Endothelial cell (in vitro differentiated cells): Measurements from ENCODE around the gene HPD. TPM values are rescaled to one million over a fixed set of nuclear protein-coding genes. Genes with fewer than 3 reads are reported as not detected.
"Not testable (repeated sequence)": the region's sequence is repeated elsewhere in the genome, so short reads cannot be mapped to it uniquely, and the experiment has no call there.

ENCODE experiments used
- DNase-seq: peaks from one replicate; pipeline ENCODE4 v3.0.0; 2021; ENCODE audit warnings: low spot score
- H3K27ac Mint-ChIP-seq: one replicate; pipeline ENCODE4 v1.8.0; 2021; ENCODE audit warnings: mixed read lengths, inconsistent platforms; ENCODE audit not compliant: unreplicated experiment
- H3K27me3 Mint-ChIP-seq: one replicate; pipeline ENCODE4 v1.8.0; 2021; ENCODE audit warnings: mild to moderate bottlenecking, moderate library complexity, mixed read lengths, inconsistent platforms; ENCODE audit not compliant: unreplicated experiment
- H3K36me3 Mint-ChIP-seq: one replicate; pipeline ENCODE4 v1.8.0; 2021; ENCODE audit warnings: mild to moderate bottlenecking, low read depth, mixed read lengths, inconsistent platforms; ENCODE audit not compliant: unreplicated experiment
- H3K4me1 Mint-ChIP-seq: one replicate; pipeline ENCODE4 v1.8.0; 2021; ENCODE audit warnings: mild to moderate bottlenecking, mixed read lengths, inconsistent platforms; ENCODE audit not compliant: unreplicated experiment
- H3K4me3 Mint-ChIP-seq: one replicate; pipeline ENCODE4 v1.8.0; 2021; ENCODE audit warnings: mild to moderate bottlenecking, mixed read lengths, inconsistent platforms; ENCODE audit not compliant: unreplicated experiment
- H3K9me3 Mint-ChIP-seq: one replicate; pipeline ENCODE4 v1.8.0; 2021; ENCODE audit warnings: mixed read lengths, inconsistent platforms; ENCODE audit not compliant: unreplicated experiment
- CTCF ChIP-seq: fragments of 200-600 bp; sonication (generic); IDR thresholded peaks from one replicate; pipeline ENCODE4 v1.5.0; 2021; ENCODE audit warnings: antibody characterized with exemption; ENCODE audit not compliant: unreplicated experiment
- total RNA-seq: library from RNA; stranded (reverse); fragmentation: NEBNext Ultra II Directional; extraction: Animal tissue kit (Norgen Biotek cat#: 25700); gene quantifications from one replicate; pipeline ENCODE4 v1.2.1, GENCODE V29; 2021; ENCODE audit not compliant: unreplicated experiment

HPD gene
- total RNA-seq, 1 donor from 2014 or later = not detected

- DNase-seq = peak; percentile 98
- peak within 1 kb of the TSS; percentile 98 for H3K4me3 Mint-ChIP-seq
- H3K9me3 Mint-ChIP-seq = no peaks in the 10 kb centered on the region
- H3K27me3 Mint-ChIP-seq = no peaks in the 10 kb centered on the region
- peaks cover 3% of the 10 kb centered on the region for H3K36me3 Mint-ChIP-seq
- peaks cover 9% of the 10 kb centered on the region for H3K4me1 Mint-ChIP-seq
- H3K27ac Mint-ChIP-seq = peak within 1 kb of the TSS; percentile 89
- no peak for TF ChIP-seq CTCF
These were observed 30.0 kb upstream of the HPD start, which contains the start of gene PSMD9 for GRCh38 chr12:121888478-121889273. Gene PSMD9, plus strand, starts transcription at chr12:121888790. Its CDS starts 67 bp downstream, at chr12:121888857.

DNA sequence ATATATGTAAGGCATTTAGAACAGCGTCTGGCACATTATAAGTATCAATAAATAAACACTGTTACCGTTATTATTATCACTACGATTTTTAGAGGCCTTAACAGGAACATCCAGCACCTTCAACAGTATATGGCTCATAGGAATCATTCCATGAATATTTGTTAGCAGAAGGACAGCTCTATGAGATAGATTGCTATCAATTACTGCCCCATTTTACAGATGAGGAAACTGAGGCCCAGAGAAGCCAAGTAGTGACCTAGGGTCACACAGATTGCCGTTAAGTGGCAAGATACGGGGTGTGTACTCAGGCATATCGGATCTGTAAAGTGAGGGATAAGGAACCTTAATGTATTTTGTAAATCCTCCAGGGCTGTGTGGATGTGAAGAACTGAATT is 29.4 kb upstream of the HPD start:
- no peak for DNase-seq
- Mint-ChIP-seq H3K9me3 (no peaks in the 10 kb centered on the region), H3K27me3 (no peaks in the 10 kb centered on the region), H3K4me3 (peak overlapping the region; percentile 98), H3K36me3 (no peaks in the 10 kb centered on the region), H3K27ac (peak overlapping the region; percentile 72), H3K4me1 (peaks cover 9% of the 10 kb centered on the region)
- TF ChIP-seq CTCF = no peak

DNA sequence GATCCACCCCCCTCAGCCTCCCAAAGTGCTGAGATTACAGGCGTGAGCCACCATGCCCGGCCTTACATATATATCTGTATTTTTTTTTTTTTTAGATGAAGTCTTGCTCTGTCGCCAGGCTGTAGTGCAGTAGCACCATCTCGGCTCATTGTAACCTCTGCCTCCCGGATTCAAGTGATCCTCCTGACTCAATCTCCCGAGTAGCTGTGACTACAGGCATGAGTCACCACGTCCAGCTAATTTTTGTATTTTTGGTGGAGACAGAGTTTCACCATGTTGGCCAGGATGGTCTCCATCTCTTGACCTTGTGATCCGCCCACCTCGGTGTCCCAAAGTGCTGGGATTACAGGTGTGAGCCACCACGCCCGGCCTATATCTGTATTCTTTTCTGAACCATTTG is 26.5 kb upstream of the HPD start:
- peaks cover 15% of the 10 kb centered on the region for H3K4me1 Mint-ChIP-seq
- H3K27me3 Mint-ChIP-seq, H3K27ac Mint-ChIP-seq, DNase-seq, H3K36me3 Mint-ChIP-seq, H3K9me3 Mint-ChIP-seq, H3K4me3 Mint-ChIP-seq: not testable (repeated sequence)

GRCh38 chr12:121883315-121883660 is 24.6 kb upstream of the HPD start:
- Mint-ChIP-seq H3K9me3 (no peaks in the 10 kb centered on the region), H3K4me1 (peaks cover 8% of the 10 kb centered on the region), H3K36me3 (no peaks in the 10 kb centered on the region), H3K27me3 (peaks cover 6% of the 10 kb centered on the region), H3K27ac (no peak overlapping the region), H3K4me3 (no peak overlapping the region)
- no peak for TF ChIP-seq CTCF
- DNase-seq = no peak

GRCh38 chr12:121876080-121876447 is 17.4 kb upstream of the HPD start:
- H3K27me3 Mint-ChIP-seq, H3K4me3 Mint-ChIP-seq, H3K4me1 Mint-ChIP-seq, H3K36me3 Mint-ChIP-seq, H3K9me3 Mint-ChIP-seq, DNase-seq, H3K27ac Mint-ChIP-seq: not testable (repeated sequence)

DNA sequence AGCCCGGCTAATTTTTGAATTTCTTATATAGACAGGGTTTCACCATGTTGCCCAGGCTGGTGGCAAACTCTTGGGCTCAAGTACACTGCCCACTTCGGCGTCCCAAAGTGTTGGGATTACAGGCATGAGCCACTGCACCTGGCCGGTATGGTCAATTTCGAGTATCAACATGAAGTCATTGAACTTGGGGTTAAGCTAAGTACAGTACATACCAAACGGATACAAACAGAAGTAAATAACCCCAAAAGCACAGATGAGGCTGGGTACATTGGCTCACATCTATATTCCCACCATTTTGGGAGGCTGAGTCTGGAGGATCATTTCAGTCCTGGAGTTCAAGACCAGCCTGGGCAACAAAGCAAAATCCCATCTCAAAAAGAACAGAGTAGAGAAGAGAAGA is 16.9 kb upstream of the HPD start:
- H3K27ac Mint-ChIP-seq = no peak overlapping the region
- H3K4me3 Mint-ChIP-seq = no peak overlapping the region
- H3K9me3 Mint-ChIP-seq = no peaks in the 10 kb centered on the region
- H3K27me3 Mint-ChIP-seq = peaks cover 2% of the 10 kb centered on the region
- TF ChIP-seq CTCF = no peak
- no peak for DNase-seq
- H3K4me1 Mint-ChIP-seq = no peaks in the 10 kb centered on the region
- no peaks in the 10 kb centered on the region for H3K36me3 Mint-ChIP-seq
